Right lobe of liver (tissue), 6 donors: ENCODE measurements around the gene CRNN. TPM values are rescaled to one million over a fixed set of nuclear protein-coding genes. Genes with fewer than 3 reads are reported as not detected.

Experiments
- ATAC-seq, 4 donors: fragments of 200-7000 bp; cut with Tn5 transposase; one replicate each; pipeline ENCODE4 v1.9.1; 2020; ENCODE audit warnings: mild to moderate bottlenecking in 4 of 4, moderate library complexity in 4 of 4
- DNase-seq, 3 donors: peaks; one replicate each; pipeline ENCODE4 v3.0.0-alpha.2; 2020
- H3K27ac ChIP-seq, 3 donors: fragments of 200-600 bp; one replicate each; pipeline ENCODE4 v1.8.0; 2022
- H3K27me3 ChIP-seq, 2 donors: fragments of 200-600 bp; one replicate each; pipeline ENCODE4 v1.8.0; 2022
- H3K36me3 ChIP-seq, 4 donors: fragments of 200-600 bp; sonication (generic) in 1 of 4; one replicate each; pipeline versions ENCODE4 v1.5.1 to v1.8.0; 2017 to 2022; ENCODE audit warnings: control low read depth in 1 of 4
- H3K4me1 ChIP-seq, 4 donors: fragments of 200-600 bp; sonication (generic) in 1 of 4; one replicate each; pipeline versions ENCODE4 v1.5.1 to v1.8.0; 2017 to 2022; ENCODE audit warnings: control low read depth in 1 of 4
- H3K4me3 ChIP-seq, 3 donors: fragments of 200-600 bp; one replicate each; pipeline ENCODE4 v1.8.0; 2022
- H3K9me3 ChIP-seq, 4 donors: fragments of 200-600 bp; sonication (generic) in 1 of 4; one replicate each; pipeline versions ENCODE4 v1.5.1 to v1.8.0; 2017 to 2022; ENCODE audit warnings: control low read depth in 1 of 4
- POLR2A ChIP-seq: fragments of 450-650 bp; IDR thresholded peaks from one replicate; pipeline ENCODE4 v1.6.1; 2017; ENCODE audit warnings: antibody characterized with exemption, mild to moderate bottlenecking
- WGBS: methylation state at CpG from one replicate; pipeline ENCODE4 v1.1.6; 2018; ENCODE audit warnings: low coverage, low lambda C conversion rate; ENCODE audit not compliant: insufficient coverage; ENCODE audit errors: missing lambda C conversion rate; 5-methylcytosine and 5-hydroxymethylcytosine counted together
- intact Hi-C, 2 donors: fragments of 100-400 bp; cut with DNase I; formaldehyde crosslinking; loops; one replicate each; pipeline versions ENCODE4 v1.11.2 to v1.14.1; 2022
- total RNA-seq, 6 experiments: library from RNA; depleted of rRNA in 2 of 6; stranded (reverse); fragments of >200 nt in 2 of 6; fragmentation: NEBNext Ultra II Directional in 3 of 6; extraction: Animal tissue kit (Norgen Biotek cat#: 25700) in 3 of 6; gene quantifications; one replicate each; pipeline versions ENCODE4 v1.1.0 to v1.2.4, GENCODE V29; 2016 to 2023
- TF ChIP-seq, protein P1 (sequence below), 4 donors: fragments of 200-600 bp in 3 of 4; fragments of 450-650 bp in 1 of 4; IDR thresholded peaks; one replicate each; pipeline versions ENCODE4 v1.5.1 to v1.8.0; 2016 to 2022; ENCODE audit warnings: antibody characterized with exemption in 4 of 4, mild to moderate bottlenecking in 2 of 4
- donor health status: DM: no; HTN: yes; CAD: no.
- donor health status: DM: no; HTN: no; CAD: no.
- donor health status: DM: no; HTN: no; CAD: no.
- donor health status: DM: no; HTN: yes; CAD: no.
- donor health status: DM: no; HTN: yes; CAD: no.

The CRNN gene
- total RNA-seq, 6 experiments from 2014 or later: not detected

DNA sequence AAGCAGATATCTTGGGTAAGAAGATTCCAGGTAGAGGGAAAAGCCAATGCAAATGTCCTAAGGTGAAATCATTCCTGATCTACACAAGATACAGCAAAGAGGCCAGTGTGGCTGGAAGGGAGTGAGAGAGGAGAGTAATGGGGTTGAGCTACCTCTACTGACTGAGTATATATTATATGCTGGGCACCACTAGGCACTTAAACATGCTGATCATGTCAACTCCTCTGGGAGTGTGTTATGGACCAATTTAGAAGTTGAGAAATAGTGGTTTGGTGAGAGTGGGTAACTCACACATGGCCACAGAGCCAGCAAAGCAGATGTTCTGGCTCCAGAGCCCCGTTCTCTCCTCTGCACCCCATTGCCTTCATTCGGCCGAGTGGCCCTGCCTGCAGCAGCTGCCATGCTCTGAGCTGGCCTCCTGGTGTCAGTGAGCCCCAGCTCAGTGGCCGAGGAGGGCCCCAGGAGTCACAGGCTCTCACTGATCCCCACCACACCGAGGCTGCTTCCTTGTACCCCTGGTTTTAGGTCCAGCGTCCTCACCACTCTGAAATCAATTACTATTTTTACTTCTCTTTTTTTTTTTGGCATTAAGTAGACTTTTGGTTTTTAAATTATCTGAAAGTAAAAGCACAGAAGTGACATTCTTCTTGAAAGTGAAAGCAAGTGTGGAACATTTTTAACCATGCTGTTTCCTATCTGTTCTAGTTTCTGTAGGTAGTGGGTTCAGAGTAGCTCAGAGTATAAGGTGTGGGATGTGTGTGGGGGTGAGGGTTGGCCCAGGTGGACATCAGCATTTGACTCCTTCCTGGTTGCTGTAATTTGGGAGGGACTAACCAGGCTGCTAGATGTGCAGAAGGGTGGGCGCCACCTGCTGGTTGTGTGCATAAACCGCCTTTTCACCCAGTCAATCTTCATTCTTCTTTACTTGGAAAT, 45.8 kb upstream of the CRNN start:
- DNase-seq (peak; percentile 70 to 73 (median 72)), ATAC-seq (peak; percentile 79 to 86 (median 84))
- Histone ChIP-seq H3K4me3 (no peak overlapping the region), H3K9me3 (no peaks in the 10 kb centered on the region), H3K27me3 (no peaks in the 10 kb centered on the region), H3K4me1 (no peaks in the 10 kb centered on the region), H3K27ac (no peak overlapping the region), H3K36me3 (no peaks in the 10 kb centered on the region)
- intact Hi-C loops: no loop called here
- 38% methylated on average over 5 of the region's 8 CpGs for WGBS
- TF ChIP-seq, protein P1, sequence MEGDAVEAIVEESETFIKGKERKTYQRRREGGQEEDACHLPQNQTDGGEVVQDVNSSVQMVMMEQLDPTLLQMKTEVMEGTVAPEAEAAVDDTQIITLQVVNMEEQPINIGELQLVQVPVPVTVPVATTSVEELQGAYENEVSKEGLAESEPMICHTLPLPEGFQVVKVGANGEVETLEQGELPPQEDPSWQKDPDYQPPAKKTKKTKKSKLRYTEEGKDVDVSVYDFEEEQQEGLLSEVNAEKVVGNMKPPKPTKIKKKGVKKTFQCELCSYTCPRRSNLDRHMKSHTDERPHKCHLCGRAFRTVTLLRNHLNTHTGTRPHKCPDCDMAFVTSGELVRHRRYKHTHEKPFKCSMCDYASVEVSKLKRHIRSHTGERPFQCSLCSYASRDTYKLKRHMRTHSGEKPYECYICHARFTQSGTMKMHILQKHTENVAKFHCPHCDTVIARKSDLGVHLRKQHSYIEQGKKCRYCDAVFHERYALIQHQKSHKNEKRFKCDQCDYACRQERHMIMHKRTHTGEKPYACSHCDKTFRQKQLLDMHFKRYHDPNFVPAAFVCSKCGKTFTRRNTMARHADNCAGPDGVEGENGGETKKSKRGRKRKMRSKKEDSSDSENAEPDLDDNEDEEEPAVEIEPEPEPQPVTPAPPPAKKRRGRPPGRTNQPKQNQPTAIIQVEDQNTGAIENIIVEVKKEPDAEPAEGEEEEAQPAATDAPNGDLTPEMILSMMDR (IDR thresholded peaks at IDR 0.05): peak; percentile 48 to 84 (median 78)
- no peak for TF ChIP-seq POLR2A

GRCh38 chr1:152458384-152459185, 44.5 kb upstream of the CRNN start:
- ATAC-seq (peak; percentile 91 to 93 (median 92)), DNase-seq (peak; percentile 52 to 77 (median 72))
- H3K27me3 ChIP-seq: no peaks in the 10 kb centered on the region
- TF ChIP-seq, protein P1 (IDR thresholded peaks at IDR 0.05): peak; percentile 86 to 92 (median 89)
- no peak for TF ChIP-seq POLR2A
- 10% methylated on average over 6 of the region's 11 CpGs for WGBS
- H3K4me1 ChIP-seq: no peaks in the 10 kb centered on the region
- intact Hi-C loops: no loop called here
- H3K27ac ChIP-seq: no peak overlapping the region
- H3K36me3 ChIP-seq: no peaks in the 10 kb centered on the region
- no peak overlapping the region for H3K4me3 ChIP-seq
- H3K9me3 ChIP-seq: no peaks in the 10 kb centered on the region

DNA sequence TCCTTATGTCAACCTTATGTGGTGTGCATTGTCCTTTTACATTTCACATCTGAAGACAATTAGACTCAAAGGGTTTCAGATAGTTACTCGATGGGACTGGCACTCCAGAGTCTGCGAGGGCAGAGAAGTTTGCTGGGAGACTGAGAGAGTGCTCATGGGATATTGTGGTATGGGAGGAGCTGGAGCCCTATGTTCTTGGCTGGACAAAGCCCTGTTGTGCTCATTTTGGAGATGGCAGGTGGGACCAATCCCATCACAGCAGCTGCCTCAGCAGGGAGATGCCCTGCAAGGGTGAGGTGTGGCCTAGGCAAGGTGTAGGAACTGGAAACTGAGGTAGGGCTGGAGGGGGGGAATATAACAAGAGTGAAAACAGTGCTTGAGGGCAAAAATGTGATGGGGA, 43.5 kb upstream of the CRNN start:
- Histone ChIP-seq H3K9me3 (no peaks in the 10 kb centered on the region), H3K27me3 (no peaks in the 10 kb centered on the region), H3K36me3 (no peaks in the 10 kb centered on the region), H3K4me3 (no peak overlapping the region), H3K4me1 (no peaks in the 10 kb centered on the region), H3K27ac (no peak overlapping the region)
- intact Hi-C loops: no loop called here
- no peak for DNase-seq
- no peak for ATAC-seq
- no peak for TF ChIP-seq POLR2A
- TF ChIP-seq, protein P1 (IDR thresholded peaks at IDR 0.05): no peak
- 62% methylated on average over 2 of the region's 2 CpGs for WGBS

- ATAC-seq: no peak
- Histone ChIP-seq H3K4me3 (no peak overlapping the region), H3K36me3 (no peaks in the 10 kb centered on the region), H3K4me1 (no peaks in the 10 kb centered on the region), H3K9me3 (no peaks in the 10 kb centered on the region), H3K27me3 (no peaks in the 10 kb centered on the region), H3K27ac (no peak overlapping the region)
- WGBS: 88% methylated on average over 1 of the region's 1 CpG
- intact Hi-C loops: no loop called here
- TF ChIP-seq, protein P1 (IDR thresholded peaks at IDR 0.05): no peak
- no peak for TF ChIP-seq POLR2A
- DNase-seq: no peak
Observed at GRCh38 chr1:152457071-152457470, 43.0 kb upstream of the CRNN start.
